Activated effector memory CD4-positive, alpha-beta T cell treated with Interleukin-2 at 50 U/mL for 16 hours (primary cell): ENCODE measurements around the gene HJURP.

ENCODE experiments used
- DNase-seq: peaks from one replicate; pipeline ENCODE4 v3.0.0-alpha.2; 2020

HJURP gene

GRCh38 chr2:233847248-233847898 is 7.0 kb downstream of the HJURP start:
- no peak for DNase-seq

- DNase-seq = no peak
These were observed 7.7 kb downstream of the HJURP start for GRCh38 chr2:233846387-233847247.

DNA sequence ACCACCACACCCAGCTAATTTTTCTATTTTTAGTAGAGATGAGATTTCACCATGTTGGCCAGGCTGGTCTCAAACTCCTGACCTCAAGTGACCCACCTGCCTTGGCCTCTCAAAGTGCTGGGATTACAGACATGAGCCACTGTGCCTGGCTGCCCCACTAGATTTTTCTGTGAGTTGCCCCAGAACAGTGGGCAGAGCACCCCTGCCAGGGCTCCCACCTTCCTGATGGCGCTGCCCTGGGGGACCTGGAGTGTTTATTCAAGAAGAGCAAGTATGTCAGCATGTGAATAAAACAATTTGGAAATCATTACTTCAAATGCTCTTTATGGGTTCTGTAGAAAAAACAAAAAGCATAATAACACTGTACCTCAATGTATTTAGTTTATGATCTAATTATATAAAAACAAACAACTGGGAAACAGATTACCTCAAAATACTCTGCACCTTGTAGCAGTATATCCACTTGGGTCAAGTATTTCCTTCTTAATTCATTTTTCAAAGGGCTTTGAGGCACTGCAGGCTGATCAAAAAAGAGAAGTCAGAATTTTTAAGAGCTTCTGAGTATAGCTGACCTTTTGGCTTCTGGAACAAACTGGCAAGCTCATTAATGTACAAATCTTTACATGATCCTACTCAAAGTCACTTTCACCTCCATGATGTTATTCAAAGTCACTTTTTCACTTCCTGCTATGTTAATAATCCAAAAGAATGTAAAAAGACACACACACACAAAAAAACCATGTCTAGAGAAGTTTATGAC is 8.9 kb downstream of the HJURP start:
- no peak for DNase-seq

DNA sequence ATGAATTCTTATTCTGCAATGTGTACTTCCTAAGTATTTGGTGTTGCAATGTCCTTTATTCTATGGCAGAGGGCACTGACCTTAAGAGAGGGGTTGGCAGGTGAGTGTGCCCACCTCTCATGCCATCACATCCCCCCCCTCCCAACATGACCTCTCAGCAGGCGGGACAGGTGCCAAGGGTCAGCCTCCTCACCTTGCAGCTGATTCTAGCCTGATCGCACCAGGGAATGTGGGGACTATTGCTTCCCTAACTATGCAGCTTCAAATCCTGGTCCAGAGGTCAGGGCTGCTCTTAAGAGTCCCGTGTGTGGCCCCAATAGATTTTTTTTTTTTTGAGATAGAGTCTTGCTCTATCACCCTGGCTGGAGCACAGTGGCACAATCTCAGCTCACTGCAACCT is 9.5 kb downstream of the HJURP start:
- DNase-seq = no peak

GRCh38 chr2:233844064-233844807 is 10.1 kb downstream of the HJURP start:
- no peak for DNase-seq

- DNase-seq = no peak
These were observed 13.2 kb downstream of the HJURP start for GRCh38 chr2:233841183-233841582.

GRCh38 chr2:233840520-233840919 is 13.8 kb downstream of the HJURP start:
- DNase-seq = no peak

GRCh38 chr2:233839447-233839820 is 14.9 kb downstream of the HJURP start:
- no peak for DNase-seq

DNA sequence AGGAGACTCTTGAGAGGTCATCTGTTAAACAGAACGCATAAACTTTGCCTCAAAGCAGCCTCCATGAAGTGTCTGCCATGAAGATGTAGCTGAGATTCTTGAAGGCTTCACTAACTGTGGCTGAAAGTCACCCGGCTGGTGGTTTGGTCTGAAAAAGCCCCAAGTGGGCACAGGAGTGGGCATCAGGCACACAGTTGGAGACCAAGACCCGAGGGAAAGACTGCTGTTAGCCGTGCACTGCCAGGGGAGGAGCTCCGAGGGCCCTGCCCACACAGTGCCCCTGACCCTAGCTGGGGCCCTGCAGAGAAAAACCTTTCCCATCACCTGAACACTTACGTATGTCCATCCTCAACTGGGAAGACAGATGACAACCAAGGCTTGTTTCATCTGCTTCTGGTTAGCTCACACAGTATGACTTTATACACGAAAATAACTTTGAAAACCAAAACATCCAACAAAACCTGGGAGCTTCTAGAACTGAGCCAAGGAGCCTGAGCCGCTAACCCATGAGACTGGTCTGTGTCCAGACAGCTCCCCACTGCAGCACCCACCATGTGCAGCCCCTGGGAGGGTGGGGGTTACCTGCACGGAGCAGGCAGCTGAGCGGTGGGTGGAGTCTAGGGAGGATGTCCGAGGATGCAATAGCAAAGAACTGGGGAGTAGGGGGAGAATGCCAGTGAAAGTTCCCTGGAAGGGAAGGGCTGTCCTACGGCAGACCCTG is 15.4 kb downstream of the HJURP start:
- DNase-seq = no peak

DNA sequence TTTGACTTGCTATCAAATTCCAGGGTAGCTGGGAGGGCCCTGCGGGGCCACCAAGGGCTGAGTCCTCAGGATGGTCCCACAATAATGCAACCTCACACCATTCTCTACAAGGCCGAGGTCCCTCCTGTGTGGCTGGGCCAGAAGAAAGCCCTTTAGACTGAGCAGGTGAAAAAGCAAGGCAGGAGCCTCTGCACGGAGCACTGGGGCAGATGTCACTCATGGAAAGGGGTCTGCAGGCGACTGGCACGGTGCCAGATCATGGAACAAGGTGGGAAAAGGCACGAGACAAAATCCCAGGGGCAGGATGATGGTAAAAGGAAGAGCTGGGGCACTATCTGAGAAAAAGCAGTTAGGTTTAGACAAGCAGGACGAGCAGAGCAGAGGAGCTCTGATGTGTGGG is 16.1 kb downstream of the HJURP start:
- DNase-seq = no peak

DNA sequence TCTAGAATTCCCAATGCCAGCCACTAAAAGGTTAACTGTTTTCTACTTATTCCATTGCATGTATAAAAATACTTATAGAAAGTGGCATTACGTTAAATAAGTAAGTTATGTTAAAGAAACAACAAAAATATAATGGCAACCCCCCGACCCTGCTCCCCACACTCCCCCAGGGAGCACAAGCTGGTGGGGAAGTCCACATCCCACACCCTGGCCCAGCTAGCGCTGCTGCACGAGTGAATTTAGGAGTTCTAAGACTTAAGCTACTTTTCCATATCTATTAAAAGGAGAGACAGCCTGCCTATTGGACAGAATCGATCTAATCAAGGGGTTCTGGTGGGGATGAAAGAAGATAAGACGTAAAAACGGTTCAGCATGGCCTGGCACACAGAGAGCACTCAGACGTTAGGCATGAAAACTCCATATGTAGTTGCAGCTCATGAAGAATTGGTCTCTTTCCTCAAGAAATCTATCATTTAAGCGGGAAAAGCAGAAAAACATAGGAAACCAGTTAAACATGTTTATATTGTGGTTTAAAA is 16.6 kb downstream of the HJURP start:
- DNase-seq = no peak

DNA sequence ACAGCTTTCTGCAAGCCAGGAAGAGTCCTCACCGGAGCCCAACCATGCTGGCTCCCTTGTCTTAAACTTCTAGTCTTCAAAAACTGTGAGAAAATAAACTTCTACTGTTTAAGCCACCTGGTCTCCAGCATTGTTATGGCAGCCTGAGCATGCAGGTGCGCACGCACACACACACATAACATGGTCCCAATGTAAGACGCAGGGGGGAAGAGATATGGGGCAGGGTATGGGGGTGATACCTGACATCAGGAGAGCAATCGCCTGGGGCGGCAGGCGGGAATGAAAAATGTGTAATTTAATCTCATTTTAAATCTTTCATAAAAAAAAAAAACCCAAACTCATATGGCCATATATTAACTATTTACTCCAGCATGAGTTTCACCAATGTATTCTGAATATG is 18.0 kb downstream of the HJURP start:
- no peak for DNase-seq

GRCh38 chr2:233835230-233836186 is 18.8 kb downstream of the HJURP start:
- no peak for DNase-seq

GRCh38 chr2:233833345-233833744 is 21.0 kb downstream of the HJURP start:
- DNase-seq = no peak

- no peak for DNase-seq
These were observed 21.4 kb downstream of the HJURP start for GRCh38 chr2:233832869-233833311.

DNA sequence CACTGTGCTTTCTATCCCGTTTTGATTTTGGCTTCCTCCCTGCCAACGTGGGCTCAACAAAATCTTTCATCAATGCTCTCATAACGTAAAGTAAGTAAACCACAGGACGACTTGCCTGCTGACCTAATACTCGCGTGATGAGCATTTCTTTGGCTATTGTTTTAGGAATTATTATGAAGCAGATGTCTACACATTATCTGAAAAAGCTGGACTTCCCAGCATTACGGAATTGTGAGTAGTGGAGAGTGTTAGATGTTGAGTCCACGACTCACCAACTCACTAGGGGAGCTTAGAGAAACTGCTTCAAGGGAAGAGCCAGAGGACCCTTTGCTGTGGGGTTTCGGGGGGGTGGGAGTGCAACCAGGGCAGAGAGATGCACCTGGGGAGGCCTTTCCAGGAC is 21.9 kb downstream of the HJURP start:
- DNase-seq = no peak

DNA sequence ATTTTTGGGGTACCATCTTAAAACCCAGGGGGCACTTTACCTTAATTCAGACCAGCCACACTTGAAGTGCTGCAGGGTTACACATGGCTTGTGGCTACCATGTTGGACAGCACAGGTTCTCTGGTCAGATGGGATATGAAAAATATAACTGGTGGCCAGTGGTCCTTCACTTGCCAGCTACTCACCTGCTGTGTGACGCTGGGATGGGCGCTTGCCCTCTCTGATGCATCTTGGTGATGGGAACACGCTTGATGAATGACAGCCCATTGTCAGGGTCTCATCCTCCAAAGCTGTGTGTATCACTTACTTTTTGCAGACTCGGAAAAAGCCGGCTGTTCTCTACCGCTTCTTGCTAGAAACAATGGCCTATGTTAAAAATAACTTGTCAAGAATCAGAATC is 22.5 kb downstream of the HJURP start:
- no peak for DNase-seq

DNA sequence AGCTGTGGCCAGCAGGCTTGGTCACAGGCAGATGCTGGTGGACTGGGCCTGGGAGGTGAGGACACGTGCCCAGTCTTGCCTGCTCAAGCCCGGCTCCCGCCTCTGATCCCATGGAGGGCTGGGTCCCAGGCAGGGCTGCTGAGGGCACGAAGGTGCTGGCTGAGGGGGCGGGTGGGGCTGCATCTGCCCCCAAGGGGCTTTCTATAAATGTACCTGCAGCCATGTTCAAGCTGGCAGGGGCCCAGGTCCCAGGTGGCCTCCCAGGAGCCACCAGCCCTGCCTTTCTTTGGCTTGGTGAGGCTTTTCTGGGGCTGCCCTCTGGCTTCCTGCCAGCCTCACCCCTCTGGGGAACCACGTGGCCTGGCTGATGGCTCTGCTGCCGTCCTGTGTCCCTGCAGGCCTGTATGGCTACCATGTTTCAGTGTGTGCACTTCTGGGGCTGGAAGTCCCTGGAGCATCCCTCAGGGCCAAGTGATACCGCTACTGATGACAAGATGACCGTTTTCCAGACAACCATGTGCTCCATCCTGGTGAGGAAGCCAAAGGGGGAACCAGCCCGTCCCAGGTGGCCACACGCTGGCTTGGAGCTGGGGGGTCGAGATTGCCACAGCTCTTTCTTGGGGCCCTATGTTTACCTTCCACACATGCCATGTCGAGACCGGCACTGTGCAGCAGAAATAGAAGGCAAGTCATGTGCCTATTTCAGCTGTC is 23.2 kb downstream of the HJURP start:
- no peak for DNase-seq

- DNase-seq = no peak
These were observed 24.1 kb downstream of the HJURP start for GRCh38 chr2:233830111-233830802.
